NCI-H524 (cell line): ENCODE results near the gene TMEM154.

Source experiments
- DNase-seq, 2 experiments: peaks; one replicate each; lab custom pipeline; 2025; lab: John Stamatoyannopoulos, UW

Gene TMEM154

GRCh38 chr4:152679414-152680281 is at the start of gene TMEM154:
Gene TMEM154 (minus strand): TSS chr4:152679997. CDS start chr4:152679933, 64 bp downstream.
- DNase-seq: peak in 1 of 2 experiments; percentile 16

- DNase-seq: no peak
Observed at GRCh38 chr4:152729466-152729865, 49.7 kb upstream of the TMEM154 start.

GRCh38 chr4:152728343-152728742 is 48.5 kb upstream of the TMEM154 start:
- DNase-seq: no peak

- no peak for DNase-seq
Observed at GRCh38 chr4:152727784-152728183, 48.0 kb upstream of the TMEM154 start.

GRCh38 chr4:152724494-152724893 is 44.7 kb upstream of the TMEM154 start:
- no peak for DNase-seq

- DNase-seq: no peak
Observed at GRCh38 chr4:152723236-152723635, 43.4 kb upstream of the TMEM154 start.

GRCh38 chr4:152719801-152720556 is 40.2 kb upstream of the TMEM154 start:
- DNase-seq: peak; percentile 1 to 16

GRCh38 chr4:152719291-152719690 is 39.5 kb upstream of the TMEM154 start:
- no peak for DNase-seq

GRCh38 chr4:152715076-152715475 is 35.3 kb upstream of the TMEM154 start:
- no peak for DNase-seq

GRCh38 chr4:152713951-152714705 is 34.3 kb upstream of the TMEM154 start:
- no peak for DNase-seq

GRCh38 chr4:152709675-152710438 is 30.1 kb upstream of the TMEM154 start:
- DNase-seq: no peak

GRCh38 chr4:152708796-152709195 is 29.0 kb upstream of the TMEM154 start:
- no peak for DNase-seq

- DNase-seq: no peak
Observed at GRCh38 chr4:152708361-152708760, 28.6 kb upstream of the TMEM154 start.

GRCh38 chr4:152707632-152708031 is 27.8 kb upstream of the TMEM154 start:
- DNase-seq: no peak

GRCh38 chr4:152705903-152706302 is 26.1 kb upstream of the TMEM154 start:
- no peak for DNase-seq

GRCh38 chr4:152704788-152705187 is 25.0 kb upstream of the TMEM154 start:
- no peak for DNase-seq

GRCh38 chr4:152700151-152700550 is 20.4 kb upstream of the TMEM154 start:
- DNase-seq: no peak

- DNase-seq: no peak
Observed at GRCh38 chr4:152699313-152699712, 19.5 kb upstream of the TMEM154 start.

- no peak for DNase-seq
Observed at GRCh38 chr4:152698089-152698499, 18.3 kb upstream of the TMEM154 start.

GRCh38 chr4:152697284-152698088 is 17.7 kb upstream of the TMEM154 start:
- no peak for DNase-seq
